GM18909 (cell line): ENCODE results near the gene SPACA7.

Source experiments
- ATAC-seq: cut with Tn5 transposase; IDR thresholded peaks from one replicate; pipeline ENCODE4 v1.9.1; 2021; ENCODE audit warnings: mild to moderate bottlenecking; ENCODE audit not compliant: unreplicated experiment, poor library complexity

The SPACA7 gene

DNA sequence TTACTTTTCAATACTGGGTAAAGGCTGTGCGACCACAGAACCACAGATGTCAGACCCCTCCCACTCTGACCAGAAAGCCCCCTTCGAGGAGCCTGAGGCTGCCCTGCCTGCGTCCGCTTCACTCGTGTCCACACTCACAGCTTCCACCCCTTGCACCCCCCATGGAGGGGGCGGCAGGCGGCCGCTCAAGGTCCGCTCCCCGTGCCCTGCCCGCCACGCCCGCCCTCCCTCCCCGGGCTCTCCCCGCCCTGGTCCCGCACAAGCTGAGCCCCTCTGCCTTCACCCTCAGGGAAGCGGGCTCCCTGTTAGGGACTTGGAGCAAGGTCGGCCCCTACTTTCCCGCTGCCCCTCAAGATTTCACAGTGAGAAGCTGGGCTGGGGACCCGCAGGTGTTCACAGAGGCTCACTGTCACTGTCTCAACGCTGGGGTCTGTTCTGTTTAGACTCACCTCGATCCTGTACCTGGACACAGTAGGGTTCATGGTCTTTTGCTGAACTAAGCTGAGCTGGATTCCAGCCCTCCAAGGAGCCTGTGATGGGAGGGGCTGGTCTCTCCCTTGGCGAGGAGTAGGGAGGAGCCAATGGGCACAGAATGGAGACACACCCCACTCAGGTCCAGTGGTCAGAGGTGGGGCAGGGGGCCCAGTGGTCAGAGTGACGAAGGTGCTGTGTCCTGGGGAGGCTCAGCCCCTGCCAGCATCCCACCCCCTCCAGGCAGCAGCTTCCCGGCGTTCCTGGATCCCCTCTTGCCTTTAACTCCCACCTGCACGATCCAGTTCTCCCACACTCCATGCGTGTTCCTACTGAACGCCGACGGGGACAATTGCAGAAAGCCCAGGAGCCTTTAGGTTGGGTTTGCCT is 69.5 kb downstream of the SPACA7 start:
- ATAC-seq = no peak

DNA sequence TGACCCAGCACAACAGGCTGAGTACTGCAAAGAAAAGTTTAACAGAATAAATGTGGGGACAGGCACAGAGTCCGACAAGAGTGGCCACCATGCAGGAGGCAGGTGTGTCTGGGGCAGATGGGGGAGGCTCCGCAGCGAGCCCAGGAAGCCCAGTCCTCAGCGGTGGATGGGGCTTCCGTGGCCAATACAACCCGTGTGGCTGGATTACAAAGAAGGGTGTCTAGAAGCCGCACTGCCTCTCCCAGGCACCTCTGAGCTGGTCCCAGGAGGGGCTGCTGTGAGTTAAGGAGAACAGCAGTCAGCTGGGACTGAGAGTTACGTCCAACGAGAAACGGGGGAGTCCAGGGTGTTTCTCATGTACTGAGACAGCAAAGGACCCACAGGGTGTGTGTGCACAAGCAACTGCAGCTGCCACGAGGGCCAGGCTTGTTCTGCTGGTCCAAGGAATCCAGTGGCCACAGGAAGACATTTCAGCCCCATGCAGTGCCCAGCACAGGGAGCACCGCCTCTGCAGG is 70.2 kb downstream of the SPACA7 start:
- ATAC-seq = no peak

- no peak for ATAC-seq
These were observed 70.7 kb downstream of the SPACA7 start for GRCh38 chr13:112446867-112447266.

DNA sequence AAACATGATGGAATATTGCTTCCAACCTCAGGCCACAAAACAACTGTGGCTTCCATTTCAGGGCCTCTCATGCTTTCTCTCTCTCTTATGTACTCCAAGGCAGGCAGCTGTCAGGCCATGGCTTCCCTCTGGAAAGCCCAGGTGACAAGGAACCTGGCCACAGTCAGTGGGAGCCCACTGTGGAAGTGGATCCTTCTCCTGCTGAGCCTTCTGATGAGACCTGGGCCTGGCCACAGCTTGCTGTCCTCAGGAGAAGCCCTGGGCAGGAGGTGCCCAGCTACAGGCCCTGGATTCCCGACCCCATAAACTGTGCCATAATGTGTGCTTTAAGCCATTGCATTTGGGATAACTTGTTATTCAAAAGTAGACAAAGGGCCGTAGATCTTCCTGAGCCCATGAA is 71.2 kb downstream of the SPACA7 start:
- no peak for ATAC-seq

DNA sequence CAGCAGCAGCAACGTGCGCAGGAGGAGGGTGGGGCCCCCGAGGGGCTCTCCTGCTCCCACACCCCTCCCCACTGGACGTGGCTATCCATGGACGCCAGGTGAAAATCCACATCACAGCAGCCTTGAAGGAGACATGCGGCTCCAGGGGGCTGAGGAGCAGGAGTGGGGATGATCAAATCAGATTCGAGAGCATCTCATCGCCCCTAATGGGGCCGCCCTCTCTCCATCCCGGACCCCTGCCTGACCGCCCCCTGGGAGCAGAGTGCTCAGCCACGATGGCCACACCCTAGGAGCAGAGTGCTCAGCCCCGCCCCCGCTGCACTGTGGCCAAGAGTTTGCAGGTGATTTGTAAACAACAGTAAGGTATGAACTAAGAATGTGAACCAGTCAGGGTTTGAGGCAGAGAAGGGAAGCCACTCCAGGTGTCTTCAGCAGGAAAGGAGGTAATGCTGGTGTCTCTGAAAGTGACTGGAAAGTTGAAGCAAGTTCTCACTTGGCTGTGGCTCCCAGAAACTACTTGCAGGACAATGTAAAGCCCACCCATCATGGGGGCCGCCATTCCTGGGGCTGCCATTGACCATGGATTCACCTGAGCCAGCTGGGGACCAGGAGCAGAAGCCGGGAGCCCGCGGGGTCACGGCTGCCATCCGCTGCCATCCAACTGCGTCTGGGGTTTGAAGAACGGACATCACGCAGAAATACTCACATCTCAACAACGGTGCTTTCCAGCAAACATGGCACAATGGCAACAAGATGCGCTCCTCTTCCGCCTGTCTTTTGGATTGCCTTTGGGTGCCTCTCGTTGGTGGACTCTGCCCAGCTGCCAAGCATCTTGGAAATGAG is 71.8 kb downstream of the SPACA7 start:
- no peak for ATAC-seq

DNA sequence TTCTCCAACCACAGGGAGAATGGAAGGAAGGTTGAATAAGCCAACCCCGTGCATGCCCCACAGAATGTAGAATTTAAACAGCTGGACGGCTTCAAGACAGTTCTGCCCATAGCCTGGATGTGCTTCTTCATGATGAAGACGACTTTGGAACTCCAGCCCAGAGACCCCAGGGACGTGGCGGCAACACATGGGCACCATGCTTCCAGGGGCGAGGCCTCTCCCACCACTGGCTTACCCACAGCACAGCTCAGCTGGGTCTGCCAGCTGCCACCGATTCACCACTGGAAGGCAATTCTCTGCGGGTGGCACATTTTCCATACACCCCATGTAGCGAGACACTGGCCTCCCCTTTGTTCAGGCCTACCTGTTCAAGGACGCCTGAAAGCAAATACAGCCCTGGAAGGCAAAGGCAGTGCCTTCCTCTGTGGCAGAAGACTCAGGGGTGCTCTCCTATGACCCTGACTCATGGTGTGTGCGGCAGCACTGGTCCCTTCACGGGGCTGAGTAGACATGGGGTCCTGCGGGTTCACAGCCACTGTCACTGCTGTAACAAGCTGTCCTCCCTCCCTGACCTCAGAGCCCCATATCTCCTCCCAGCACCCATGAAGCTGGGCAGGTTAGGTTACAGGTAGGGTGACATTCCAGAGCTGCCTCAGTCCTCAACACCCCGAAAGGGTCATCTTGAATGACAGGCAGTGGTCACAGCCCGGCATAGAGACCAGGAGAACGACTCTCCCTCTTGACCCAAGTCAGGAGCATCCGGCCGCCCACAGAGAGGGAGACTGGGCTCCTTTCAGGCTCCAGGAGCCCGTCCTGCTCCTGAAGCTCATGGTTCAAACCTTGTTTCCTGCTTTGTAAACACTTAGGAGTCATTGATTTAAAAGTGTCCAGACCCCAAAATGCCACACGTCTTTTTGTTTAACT is 72.7 kb downstream of the SPACA7 start:
- no peak for ATAC-seq

GRCh38 chr13:112449545-112449930 is 73.4 kb downstream of the SPACA7 start:
- ATAC-seq = no peak

DNA sequence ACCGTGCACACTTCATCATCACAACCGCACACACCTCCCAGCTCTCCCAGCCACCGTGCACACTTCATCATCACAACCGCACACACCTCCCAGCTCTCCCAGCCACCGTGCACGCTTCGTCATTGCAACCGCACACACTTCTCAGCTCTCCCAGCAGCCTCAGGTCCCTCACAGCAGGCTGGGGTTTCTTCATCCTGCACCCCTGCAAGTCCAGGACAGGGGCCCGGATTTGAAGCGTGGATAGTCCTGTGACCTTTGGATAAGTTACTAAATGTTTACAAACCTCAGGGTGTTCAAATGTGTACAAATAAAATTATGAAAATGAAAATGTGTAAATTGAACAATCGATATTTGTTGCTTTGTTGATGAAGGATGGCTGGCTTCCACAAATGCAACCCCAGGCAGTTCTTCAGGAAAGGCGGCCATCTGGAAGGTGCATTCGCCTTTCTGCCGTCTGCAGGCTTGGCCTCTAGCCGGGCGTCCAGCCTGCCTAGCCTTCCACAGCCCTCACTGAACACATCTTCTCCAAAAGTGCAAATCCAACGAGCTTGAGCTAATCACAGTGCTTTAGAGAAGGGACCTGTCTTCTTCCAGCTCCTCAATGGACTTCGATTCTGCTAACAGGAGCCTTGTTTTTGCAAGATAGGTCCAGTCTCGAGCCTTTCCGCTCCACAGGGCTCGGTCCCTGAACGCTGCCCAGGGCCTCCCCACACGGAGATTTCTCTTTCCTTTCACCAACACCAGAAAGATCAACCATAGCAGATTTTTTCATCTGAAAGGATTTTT is 74.2 kb downstream of the SPACA7 start:
- ATAC-seq = no peak

DNA sequence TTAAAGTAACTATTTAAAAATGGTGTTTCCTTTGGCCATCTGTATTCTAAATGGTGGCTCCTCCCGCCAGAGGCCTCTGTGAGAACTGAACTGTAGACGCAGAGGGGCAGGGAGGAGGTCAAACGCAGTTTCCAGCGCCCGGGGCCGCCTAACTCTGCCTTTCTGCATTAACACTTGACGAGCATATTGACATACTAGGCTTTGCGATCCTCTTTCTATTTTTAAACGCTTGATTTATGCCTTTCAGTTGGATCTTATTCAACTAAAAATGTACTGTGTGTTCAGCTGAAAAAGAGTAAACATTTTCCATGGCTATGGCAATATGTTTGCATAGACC is 74.7 kb downstream of the SPACA7 start:
- no peak for ATAC-seq

DNA sequence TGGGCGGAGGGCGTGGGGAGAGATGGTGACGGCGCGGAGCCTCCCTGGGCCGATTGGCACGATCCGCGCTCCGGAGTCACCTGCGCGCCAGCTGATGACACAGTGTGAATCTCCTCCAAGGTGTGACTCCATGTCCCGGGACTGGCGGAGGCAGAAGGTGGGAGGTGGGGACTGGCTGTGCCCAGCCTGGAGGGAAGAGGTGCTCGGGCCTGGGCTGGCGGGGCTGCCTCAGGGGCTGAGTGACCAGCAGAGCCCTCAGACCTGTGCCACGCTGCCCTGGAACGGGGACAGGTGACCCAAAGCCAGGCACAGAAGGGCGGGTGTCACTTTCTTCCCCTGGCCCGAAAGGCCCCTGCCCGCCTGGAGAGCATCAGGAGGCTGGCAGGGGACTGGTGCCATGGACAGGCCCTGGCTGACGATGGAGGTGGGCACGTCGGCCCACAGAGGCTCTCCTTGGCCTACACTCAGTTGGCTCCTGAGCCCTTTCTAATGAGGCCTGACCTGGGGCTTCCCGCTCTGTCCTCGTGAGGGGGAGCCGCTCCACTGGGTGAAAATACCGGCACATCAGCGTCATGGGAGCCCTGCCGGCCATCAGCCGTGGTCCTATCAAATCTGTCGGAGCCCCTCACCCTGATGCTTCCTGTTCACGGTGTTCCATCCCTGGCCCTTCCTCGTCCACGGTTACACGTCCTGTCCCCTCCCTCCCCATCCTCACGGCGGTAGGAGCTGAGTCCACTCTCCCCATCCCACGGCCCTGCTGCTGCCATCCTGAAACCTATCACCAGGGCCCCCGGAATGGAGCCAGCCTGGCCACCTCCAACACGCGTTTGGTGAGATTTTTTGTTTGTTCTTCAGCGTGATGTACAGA is 75.6 kb downstream of the SPACA7 start:
- ATAC-seq = no peak

DNA sequence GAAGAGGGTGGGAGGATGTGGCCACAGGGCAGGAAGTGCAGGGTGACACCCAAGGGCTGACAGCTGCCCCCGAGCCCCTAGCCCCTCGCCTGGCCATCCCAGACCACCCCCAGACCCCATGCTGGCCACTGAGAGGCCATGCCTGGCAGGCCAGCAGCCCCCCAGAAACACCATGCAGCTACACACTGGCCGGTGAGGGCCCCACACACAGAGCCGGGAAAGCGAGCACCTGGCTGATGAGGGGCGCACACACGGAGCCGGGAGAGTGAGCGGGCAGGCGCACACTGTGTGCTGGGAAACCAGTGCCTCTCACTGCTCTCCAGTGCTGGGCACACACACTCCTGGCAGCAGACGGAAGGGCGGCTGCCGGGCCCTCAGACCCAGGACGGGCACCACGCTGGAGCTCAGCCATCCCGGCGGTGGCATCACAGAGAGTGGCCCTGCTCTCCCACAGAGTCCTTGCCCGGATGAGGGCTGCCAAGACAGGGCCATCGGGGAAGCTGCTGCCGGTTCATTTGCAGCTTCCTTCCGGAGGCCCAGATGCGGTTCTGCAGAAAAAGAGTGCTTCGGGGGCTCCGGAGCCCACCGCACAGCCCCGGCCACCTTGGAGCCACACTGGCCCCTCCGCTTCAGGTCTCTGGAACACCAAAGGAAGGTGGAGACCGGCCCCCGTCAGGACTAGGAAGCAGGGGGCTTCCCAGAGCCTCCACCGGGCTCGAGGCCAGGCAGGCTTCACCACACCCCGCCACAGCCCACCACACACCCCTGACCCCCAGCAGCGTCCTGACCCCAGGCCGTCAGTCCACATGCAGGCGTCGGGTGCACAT is 76.4 kb downstream of the SPACA7 start:
- no peak for ATAC-seq

DNA sequence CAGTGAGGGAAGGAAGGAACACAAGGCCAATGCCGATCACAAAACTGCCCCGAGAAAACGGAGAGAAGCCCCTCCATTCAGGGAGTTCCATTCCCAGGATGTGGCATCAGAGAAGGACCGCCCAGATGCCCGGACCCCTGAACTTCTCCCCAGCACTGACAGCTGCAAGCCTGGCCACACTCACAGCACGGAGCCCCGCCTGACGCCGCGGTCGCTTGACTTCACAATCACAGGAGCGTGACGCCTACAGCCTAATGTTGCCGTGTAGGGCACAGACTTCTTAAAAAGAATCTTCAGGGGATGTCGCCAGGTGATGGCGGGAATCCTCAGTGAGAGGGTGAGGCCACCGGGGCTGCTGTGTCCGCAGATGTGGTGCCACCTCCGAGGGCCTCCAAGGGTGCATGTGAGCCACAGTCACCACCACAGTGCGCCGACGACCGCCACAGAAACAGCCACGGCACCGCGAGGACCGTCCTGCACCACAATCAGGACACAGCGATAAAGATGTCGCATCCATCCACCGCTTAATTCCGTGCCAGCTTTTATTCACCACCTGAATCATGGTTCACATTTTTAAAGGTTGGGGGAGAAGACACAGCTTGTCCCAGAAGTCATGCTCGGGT is 77.2 kb downstream of the SPACA7 start:
- no peak for ATAC-seq

- no peak for ATAC-seq
These were observed 77.9 kb downstream of the SPACA7 start for GRCh38 chr13:112453874-112454647.

DNA sequence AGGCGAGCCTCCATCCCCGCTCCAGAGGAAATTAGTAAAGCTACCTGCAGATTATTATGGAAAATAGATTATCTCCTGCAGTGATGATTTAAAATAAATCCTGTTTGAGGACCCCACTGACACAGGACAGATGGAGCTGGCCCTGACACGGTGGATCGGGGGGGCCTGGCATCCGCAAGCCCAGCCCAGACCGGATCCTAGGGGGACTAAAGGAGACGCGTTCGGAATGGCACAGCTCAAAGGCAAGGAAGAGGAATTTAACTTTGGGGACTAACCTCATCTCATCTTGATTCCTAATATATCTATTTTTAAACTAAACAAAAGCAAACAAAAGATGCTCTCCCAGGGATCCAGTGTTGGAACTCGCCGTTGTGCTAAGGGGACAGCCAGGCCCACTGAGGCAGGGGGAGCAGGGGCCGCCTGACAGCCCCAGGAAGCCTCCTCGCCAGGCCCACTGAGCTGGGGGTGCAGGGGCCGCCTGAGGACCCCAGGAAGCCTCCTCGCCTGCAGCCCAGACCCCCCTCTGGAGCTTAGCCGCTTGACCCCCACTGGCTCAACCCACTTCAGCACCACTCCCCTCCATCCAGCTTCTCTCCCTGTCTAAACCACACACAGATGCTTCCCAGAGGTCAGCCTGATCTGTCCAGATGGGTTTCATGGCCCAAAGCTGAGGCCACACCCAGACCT is 78.6 kb downstream of the SPACA7 start:
- ATAC-seq = no peak

DNA sequence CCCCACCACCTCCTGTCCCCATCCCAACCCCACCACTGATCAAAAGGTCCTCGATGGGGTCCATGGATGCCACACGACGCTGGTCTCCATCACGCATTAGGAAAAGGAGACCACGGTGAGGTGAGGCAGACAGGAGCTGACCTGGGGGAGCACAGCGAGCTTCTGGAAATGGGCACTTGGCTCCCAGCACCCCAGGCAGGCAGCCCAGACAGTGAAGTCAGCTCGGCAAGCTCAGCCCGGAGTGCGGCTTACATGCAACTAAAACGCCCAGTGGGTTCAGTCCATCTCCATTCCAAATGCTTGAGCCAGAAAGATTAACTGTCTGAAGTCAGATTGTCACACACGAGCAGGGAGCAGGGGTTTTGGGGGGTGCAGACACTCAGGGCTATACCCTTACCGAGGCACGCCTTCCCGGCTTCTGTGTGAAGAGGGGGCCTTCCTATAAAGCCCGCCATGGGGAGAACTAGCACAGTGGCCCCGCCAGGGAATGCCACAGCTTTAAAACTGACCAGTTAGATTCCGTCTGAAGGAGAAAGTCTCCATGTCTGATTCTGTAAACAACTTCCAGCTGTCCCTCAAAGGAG is 79.4 kb downstream of the SPACA7 start:
- ATAC-seq = no peak
